HG03571 (cell line): ENCODE results near the gene FGD4.
"Not testable (repeated sequence)": the region's sequence is repeated elsewhere in the genome, so short reads cannot be mapped to it uniquely, and the experiment has no call there.

Source experiments
- ATAC-seq: cut with Tn5 transposase; IDR thresholded peaks from one replicate; pipeline ENCODE4 v1.9.1; 2021; ENCODE audit not compliant: unreplicated experiment

FGD4 gene

DNA sequence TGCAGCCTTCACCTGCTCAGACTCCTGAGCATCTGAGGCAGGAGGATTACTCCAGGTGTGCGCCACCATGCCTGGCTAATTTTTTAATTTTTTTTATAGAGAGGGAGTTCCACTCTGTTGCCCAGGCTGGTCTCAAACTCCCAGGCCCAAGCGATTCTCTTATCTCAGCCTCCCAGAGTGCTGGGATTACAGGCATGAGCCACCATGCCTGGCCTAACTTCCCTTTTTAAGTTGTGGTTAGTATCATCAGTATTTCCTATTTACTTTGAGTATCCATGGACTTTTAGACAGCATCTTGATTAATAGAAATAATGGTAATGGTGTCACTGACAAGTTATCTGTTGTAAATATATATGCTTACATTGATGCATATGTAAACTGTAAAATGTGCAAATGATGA, 116.9 kb downstream of the FGD4 start:
- no peak for ATAC-seq

DNA sequence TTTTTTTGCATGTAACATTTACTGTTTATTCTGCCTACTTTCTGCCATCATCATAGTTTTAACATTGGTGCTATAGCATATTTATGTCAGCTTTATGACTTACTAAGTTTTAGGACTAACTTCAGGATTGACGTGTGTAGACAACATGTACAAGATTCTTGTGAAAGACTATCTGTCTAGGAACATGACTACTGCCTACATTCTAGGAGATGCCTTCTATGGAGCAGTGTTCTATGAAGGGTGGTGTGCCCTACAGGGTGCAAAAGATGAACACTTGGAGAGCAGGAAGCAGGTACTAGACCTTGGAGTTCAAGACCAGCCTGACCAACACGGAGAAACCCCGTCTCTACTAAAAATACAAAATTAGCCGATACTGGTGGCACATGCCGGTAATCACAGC, 118.6 kb downstream of the FGD4 start:
- ATAC-seq = no peak

DNA sequence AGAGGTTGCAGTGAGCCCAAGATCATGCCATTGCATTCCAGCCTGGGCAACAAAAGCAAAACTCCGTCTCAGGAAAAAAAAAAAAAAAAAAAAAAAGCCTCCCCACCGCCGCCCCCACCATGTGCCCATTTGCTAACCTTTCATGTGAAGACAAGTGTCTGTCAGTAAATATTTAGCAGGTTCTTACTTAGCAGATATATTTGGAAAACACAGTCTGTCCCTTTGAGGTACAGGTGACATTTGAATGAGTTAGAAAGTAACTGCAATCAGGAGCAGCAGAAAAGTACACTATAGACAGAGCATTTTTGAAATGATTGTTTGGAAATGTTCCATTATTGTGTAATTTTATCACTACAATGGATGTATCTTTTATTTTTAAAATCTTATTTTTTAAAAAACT, 119.7 kb downstream of the FGD4 start:
- ATAC-seq = no peak

DNA sequence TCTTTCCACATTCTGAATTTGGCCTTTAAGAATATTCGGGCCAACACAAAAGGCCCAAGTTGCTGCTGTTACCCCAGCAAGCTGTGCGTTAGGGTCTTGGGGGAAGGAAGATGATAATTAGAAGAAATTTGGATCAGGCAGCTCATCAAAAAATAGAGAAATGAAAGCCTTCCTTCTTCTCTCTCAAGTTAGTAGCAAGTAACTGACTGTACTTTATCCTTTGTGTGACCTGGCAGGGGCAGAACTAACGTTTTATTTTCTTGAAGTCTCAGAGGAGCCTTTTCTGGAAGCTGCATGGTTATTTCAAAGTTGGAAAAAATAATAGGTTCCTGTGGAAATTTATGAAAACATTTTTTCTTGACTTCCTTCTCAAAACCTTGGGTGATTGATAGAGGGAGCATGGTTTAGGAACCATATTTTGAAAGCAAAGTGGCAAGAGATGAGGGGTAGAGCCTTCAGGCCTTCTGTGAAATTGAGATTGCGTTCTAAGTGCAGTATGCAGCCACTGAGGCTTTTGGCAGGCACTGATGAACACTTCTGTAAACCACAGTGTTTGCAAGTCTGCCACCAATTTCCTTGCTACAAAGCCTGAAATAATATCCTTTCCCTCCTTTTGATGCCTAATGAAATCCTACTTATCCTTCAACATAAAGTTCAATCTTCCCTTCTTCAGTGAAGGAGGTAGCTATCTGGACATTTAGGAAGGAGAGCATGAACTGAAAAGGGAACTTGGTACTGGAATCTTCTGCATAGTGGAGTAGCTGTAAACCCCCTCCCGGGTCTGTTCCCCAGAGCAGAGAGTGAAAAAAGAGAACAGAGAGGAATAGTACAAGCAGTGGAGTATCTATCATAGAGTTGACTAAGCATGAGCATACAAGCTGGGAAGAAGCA, 123.2 kb downstream of the FGD4 start:
- no peak for ATAC-seq

DNA sequence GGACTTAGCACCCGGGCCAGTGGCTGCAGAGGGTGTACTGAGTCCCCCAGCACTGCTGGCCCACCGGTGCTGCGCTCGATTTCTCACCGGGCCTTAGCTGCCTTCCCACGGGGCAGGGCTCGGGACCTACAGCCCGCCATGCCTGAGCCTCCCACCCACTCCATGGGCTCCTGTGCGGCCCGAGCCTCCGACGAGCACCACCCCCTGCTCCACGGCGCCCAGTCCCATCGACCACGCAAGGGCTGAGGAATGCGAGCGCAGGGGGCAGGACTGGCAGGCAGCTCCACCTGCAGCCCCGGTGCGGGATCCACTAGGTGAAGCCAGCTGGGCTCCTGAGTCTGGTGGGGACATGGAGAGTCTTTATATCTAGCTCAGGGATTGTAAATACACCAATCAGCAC, 126.4 kb downstream of the FGD4 start:
- ATAC-seq = not testable (repeated sequence)

DNA sequence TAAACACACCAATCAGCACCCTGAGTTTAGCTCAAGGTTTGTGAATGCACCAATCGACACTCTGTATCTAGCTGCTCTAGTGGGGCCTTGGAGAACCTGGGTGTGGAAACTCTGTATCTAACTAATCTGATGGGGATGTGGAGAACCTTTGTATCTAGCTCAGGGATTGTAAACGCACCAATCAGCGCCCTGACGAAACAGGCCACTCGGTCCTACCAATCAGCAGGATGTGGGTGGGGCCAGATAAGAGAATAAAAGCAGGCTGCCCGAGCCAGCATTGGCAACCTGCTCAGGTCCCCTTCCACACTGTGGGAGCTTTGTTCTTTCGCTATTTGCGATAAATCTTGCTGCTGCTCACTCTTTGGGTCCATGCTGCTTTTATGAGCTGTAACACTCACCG, 127.0 kb downstream of the FGD4 start:
- not testable (repeated sequence) for ATAC-seq

DNA sequence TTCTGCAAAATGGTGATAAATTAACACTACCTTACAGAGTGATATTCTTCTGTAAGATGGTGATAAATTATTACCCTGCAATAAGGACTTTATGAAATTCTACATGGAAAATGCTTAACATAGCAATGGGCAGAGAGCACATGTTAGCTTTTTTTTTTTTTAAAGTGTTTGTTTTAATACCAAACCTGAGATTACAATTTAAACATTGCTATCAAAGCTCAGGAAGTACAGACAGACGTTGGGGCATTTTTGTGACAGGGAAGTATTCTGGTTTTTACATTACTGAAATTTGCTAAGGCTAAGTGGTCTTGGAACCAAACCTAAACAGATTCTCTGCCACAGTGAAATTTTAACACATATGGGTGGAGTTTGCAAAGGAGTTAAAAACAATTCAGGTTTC, 133.1 kb downstream of the FGD4 start:
- ATAC-seq = no peak

DNA sequence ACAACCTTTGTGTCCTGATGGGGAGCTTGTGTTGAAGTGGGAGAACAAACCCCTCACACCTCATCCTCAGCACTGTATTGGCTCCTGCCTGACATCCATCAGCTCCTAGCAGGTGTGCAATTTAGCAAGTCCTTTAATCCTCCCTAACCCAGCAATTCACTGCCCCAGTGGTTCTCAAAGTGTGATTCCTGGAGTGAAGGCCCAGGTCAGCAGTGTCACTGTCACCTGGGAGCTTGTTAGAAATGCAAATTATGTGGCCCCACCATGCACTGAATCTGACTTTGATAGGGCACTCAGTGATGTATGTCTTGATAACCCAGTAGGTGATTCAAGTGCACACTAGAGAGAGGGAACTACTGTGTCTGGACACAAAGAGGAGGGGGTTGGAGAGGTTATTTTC, 133.6 kb downstream of the FGD4 start:
- no peak for ATAC-seq

DNA sequence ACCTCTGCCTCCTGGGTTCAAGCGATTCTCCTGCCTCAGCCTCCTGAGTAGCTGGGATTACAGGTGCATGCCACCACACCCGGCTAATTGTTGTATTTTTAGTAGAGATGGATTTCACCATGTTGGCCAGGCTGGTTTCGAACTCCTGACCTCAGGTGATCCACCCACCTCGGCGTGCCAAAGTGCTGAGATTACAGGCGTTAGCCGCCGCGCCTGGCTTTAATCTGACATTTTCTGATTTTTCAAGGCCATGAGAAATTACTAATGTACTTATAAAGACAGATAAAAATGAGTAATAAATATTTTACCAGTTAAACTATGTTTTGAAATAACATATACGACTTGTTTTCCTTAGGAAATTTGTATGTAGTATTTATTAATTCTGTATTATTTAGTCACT, 134.1 kb downstream of the FGD4 start:
- ATAC-seq = not testable (repeated sequence)

DNA sequence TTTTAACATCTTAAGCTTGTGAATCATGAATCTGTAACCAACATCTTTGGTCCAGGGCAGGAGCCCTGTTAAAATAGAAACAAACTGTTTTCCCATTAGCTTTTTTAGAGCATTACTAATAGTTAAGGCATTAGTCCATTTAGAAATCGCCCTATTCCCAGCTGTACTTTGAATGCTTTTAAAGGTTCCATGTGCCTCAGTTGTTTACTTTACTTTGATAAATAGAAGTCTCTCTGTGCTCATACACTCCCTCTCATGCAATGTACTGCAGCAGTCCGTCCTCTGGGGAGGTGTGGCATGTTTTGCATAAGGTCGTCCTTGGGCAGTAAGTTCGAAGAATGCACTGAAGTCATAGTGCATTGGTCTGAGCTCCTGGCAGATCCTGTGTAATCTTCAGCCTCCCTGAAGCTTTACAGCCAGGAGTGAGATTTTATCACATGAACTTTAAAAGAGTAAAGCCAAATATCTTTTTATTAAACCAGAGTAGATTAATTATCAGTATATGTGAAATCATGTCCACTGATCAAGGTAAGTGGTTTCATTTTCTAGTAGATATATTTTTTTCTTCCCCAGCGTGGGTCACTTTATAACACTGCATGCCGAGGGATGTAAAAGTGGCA, 134.7 kb downstream of the FGD4 start:
- no peak for ATAC-seq

DNA sequence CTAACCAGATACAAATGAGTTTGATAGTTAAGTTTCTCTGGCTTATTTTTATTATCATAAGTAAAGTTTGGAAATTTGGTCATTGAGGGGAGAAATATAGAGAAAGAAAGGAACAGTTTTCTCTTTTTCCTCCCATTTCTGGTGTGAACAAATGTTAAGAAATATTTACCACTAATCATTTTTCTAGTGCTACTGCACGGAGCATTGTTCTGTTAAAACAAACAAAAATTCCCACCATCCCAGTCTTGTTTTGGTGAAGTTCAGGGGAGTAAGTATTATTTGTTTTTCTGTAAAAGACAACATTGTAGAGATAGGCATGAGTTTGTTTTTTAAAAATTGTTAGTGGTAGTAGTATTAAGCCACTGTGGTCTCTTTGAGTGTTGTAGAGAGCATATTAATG, 135.3 kb downstream of the FGD4 start:
- ATAC-seq = no peak

DNA sequence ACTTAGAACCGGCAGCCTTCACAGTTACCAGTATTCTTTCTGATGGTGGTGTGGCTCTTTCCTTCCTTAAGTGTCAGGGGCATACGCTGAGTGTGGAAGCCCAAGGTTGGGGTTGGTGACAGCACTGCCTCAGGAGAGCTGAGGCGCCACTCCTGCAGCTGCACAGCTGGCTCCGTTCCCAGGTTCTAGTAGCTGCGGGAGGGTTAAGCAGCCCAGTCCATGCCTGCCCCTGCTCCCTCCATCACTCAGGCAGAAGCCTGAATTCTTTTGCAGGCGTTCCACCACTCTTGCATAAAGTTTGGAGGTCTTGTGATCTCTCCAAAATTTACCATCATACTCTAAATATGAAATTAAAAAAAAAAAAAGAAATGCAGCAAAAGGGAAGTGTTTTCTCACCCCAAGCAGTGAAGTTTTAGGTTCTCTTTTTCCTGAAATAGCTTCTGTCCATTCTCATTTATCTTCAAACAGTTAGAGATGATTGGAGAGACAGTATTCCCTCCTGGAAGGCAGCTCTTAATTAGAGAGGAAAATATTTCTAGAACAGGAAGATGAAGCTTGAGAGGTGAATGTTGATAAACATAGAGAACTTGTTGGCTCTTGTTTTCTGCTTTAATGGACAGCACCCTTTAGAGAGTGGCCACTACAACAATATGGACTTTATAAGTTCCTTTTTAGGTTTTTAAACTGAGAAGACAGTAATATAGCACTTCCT, 136.1 kb downstream of the FGD4 start:
- ATAC-seq = no peak

DNA sequence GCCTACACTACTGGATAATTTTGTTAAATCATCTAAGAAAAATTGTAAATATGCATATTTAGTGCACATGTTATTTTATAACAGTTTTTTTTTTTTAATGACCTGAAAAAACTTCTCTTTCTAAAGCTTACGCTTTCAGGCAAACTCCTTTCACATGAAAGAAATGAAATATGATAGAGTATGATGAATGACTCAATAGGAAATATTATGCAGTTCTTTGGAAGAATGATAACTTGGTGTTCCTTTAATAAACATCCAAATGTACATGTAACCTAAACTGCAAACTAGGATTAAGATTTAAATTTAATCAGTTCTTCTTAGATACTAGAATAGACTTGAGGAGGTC, 136.6 kb downstream of the FGD4 start:
- ATAC-seq = no peak

DNA sequence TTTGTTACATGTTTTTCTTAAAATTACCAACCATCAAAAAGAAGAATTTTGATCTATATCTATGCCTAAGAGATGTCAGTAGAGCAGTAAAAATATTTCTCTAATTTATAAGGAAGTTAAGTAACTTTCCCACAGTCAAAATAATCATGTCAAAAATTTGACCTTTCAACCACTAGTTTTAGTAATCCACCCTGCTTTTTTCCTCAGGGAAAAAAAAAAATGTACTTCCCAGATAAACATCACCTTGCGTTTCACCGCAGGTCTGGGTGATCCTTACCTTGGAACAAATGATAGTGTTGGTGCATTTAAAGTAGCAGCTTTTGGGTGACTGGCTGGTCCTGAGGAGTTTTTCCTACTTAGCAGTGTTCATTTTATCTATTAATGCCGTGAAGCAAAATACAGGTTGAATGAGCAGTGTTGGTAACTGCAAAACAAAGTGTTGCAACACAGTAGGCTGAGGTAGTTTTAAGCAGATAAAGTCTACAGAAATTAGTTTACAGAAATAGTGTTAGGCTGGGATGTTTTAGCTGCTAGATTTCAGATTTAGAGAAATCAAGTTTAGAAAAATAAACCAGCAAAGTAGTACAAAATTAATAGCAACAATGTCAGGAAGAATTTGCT, 142.5 kb downstream of the FGD4 start:
- ATAC-seq = no peak

DNA sequence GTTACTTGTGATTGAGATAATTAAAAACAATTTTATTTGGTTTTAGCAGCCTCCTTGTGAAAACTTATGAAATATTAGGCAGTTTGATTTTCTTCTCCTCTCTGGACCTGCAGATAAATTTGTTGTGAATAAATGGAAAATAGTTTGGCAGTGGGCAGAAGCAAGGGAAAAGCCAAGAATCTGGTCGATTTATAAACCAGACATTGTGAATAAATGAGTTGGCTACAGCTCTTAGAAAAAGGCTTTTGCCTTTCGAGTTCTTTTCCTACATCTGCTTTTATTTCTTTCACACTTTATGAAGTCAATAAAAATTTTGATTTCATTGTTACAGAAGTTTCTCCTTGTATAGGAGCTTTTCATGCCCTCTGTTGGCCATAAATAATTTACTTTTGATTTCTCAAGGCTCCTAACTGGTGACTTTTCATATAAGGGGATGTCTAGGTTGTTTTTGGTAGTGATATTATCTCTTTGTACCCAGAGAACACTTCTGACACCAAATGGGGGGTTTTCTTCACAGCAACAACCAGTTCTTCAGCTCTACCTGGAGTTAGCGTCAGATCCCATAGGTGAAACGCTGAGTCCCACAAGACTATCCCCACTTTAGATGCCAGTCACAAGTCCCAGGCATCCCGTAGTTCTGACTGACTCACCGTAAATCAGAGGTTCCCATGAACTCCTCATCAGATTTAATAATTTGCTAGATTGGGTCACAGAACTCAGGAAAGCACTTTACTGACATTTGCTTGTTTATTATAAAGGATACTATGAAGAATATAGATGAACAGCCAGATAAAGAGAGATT, 143.3 kb downstream of the FGD4 start:
- ATAC-seq = no peak

DNA sequence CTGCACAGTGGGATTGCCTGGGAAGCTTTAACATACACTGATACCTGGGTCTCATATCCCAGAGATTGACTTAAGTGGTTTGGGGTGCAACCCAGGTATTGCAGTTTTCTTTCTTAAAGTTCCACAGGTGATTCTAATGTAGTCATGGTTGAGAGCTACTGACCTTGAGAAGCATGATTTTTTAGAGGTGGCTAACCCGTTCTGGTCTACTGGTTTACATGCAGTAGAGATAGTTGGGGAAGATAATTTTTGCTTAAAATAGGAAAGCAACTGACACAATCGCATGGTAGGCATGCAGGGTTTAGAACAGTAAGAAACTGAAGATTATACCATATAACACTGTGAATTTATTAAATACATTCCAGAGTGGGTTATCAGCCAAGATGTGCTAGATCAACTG, 145.5 kb downstream of the FGD4 start:
- ATAC-seq = no peak

DNA sequence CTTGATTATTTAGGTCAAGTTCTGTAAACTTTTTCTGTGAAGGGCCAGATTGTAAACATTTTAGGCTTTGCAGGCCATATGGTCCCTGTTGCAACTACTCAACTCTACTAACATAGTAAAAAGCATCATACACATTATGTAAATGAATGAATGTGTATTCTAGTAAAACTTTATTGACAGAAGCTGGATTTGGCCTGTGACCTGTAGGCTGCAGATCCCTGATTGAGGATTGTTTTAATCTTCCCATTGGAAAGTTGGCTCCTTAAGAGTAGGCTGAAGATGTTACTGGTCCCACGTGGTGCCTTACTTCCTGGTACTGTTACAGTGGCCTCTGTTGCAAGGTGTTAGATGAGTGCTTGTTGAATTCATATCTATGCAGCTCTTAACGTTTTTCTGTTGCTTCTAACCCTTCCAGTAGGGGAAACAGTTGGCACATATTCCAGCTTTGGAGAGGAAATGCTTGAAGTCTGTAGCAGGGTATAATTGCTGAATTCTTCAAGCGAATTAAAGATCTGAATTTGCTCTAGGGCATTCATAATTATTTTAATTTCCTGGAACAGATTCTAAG, 146.1 kb downstream of the FGD4 start:
- no peak for ATAC-seq

DNA sequence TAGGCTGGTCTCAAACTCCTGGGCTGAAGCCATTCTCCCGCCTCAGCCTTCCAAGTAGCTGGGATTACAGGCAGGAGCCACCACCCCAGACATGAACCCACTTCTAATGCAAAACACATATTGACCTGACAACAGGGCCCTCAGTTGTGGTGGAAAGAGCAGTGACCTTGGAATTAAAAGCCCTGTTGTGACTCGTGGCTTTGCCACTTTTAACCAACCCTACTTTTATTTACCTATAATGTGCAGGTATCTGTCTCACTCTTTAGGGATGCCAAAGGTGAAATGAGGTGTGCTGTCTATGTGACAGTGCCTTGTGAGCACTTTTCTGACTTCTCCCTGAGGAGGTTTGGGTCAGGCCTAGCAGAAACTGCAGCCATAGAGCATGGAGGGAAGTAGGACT, 146.9 kb downstream of the FGD4 start:
- no peak for ATAC-seq

DNA sequence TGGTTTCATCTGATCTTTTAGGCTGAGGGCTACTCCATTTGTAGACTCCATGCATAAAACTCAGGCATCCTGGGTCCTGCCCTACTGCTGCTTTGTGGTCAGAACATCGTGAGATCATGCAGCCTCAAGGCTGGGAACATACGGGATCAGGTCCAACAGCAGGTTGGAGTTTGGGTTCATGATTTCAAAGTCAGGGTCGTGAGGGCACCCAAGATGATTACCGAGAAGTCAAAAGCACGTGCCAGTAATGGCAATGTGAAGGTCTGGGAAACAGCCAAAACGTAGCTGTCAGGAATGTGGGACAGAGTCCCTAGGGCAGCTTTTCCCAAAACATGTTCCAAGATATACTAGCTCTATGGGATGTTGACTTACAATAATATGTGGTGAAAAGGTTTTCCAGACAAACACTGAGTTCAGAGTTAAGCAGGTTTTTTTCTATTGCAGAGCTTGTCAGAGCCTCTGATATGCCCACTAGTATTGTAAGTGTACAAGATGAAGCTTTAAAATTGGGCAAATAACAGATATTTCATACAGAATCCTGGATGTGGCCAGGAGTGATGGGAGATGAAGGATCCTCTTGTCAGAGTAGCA, 149.4 kb downstream of the FGD4 start:
- no peak for ATAC-seq

DNA sequence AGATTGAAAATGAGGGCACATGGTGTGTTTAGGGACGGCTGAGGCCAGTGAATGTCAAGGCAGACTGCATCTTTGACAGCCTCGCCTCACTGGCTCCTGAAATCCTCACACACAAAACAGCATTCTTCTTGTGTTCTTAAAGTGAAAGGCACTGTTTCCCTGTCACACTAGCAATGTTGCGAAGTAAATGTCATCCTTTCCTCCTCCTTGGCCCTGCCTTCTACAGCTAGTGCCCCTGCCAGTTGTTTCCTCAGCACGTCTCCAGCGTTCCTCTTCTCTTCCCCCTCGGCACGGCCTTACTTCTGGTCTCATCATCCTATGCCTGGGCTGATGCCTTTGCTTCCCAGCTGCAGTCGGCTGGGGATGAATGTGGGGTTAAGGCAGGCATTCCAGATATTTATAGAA, 150.3 kb downstream of the FGD4 start:
- ATAC-seq = no peak
